Activated T-cell treated with anti-CD3 and anti-CD28 coated beads, Interleukin-2, amount 50 U/mL, for 24 hours (primary cell): ENCODE measurements around the gene GATM.

Experiments
- DNase-seq: peaks from one replicate; pipeline ENCODE4 v3.0.0-alpha.2; 2020
- H3K27ac Mint-ChIP-seq: 2 replicates; pipeline ENCODE4 v1.8.0; 2020; ENCODE audit warnings: mild to moderate bottlenecking, mixed read lengths
- H3K27me3 Mint-ChIP-seq: 2 replicates; pipeline ENCODE4 v1.8.0; 2020; ENCODE audit warnings: mixed read lengths
- H3K36me3 Mint-ChIP-seq: 2 replicates; pipeline ENCODE4 v1.8.0; 2020; ENCODE audit warnings: low read depth, mixed read lengths
- H3K4me1 Mint-ChIP-seq: 2 replicates; pipeline ENCODE4 v1.8.0; 2020; ENCODE audit warnings: low read depth, mixed read lengths
- H3K4me3 Mint-ChIP-seq: 2 replicates; pipeline ENCODE4 v1.8.0; 2020; ENCODE audit warnings: mild to moderate bottlenecking, moderate library complexity, mixed read lengths
- H3K9me3 Mint-ChIP-seq: 2 replicates; pipeline ENCODE4 v1.8.0; 2020; ENCODE audit warnings: mixed read lengths

The GATM gene

GRCh38 chr15:45349623-45350022 is 28.7 kb downstream of the GATM start:
- Mint-ChIP-seq H3K4me3 (no peak overlapping the region), H3K4me1 (no peaks in the 10 kb centered on the region), H3K27ac (no peak overlapping the region), H3K36me3 (no peaks in the 10 kb centered on the region), H3K27me3 (peaks cover 33% of the 10 kb centered on the region), H3K9me3 (no peaks in the 10 kb centered on the region)
- DNase-seq, result no peak

DNA sequence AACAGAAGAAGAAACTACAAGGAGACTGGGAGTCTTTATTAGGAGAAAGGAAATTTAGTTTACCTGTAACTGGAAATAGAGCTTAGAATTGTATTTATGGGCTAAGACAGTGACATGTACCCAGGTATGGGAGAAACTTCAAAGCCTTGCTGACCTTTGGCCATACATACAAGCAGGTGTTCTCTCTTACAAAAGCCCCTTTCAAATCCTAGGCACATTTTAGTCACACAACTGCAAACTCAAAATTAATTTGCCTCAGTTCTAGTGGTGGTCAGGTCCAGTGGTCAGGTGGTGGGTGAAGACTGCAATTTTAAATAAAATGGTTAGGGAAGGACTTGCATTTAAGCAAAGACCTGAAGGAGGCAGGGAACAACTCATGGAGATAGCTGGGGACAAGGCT is 30.4 kb downstream of the GATM start:
- Mint-ChIP-seq H3K36me3 (no peaks in the 10 kb centered on the region), H3K4me1 (no peaks in the 10 kb centered on the region), H3K27ac (no peak overlapping the region), H3K27me3 (peaks cover 36% of the 10 kb centered on the region), H3K9me3 (no peaks in the 10 kb centered on the region), H3K4me3 (no peak overlapping the region)
- DNase-seq, result no peak

GRCh38 chr15:45347033-45347432 is 31.3 kb downstream of the GATM start:
- Mint-ChIP-seq H3K4me1 (no peaks in the 10 kb centered on the region), H3K36me3 (no peaks in the 10 kb centered on the region), H3K27ac (no peak overlapping the region), H3K27me3 (peaks cover 36% of the 10 kb centered on the region), H3K4me3 (no peak overlapping the region), H3K9me3 (no peaks in the 10 kb centered on the region)
- no peak for DNase-seq

GRCh38 chr15:45346381-45346780 is 32.0 kb downstream of the GATM start:
- no peaks in the 10 kb centered on the region for H3K36me3 Mint-ChIP-seq
- H3K27me3 Mint-ChIP-seq, result peaks cover 38% of the 10 kb centered on the region
- DNase-seq, result no peak

GRCh38 chr15:45343258-45343860 is 35.0 kb downstream of the GATM start:
- no peak overlapping the region for H3K27ac Mint-ChIP-seq
- no peak overlapping the region for H3K4me3 Mint-ChIP-seq
- DNase-seq, result no peak
- H3K36me3 Mint-ChIP-seq, result no peaks in the 10 kb centered on the region
- H3K9me3 Mint-ChIP-seq, result no peaks in the 10 kb centered on the region
- H3K27me3 Mint-ChIP-seq, result peaks cover 29% of the 10 kb centered on the region
- peaks cover 2% of the 10 kb centered on the region for H3K4me1 Mint-ChIP-seq

More at GRCh38 chr15:45346381-45346780, 32.0 kb downstream of the GATM start:
- Mint-ChIP-seq H3K4me1 (no peaks in the 10 kb centered on the region), H3K27ac (no peak overlapping the region), H3K9me3 (no peaks in the 10 kb centered on the region), H3K4me3 (no peak overlapping the region)

DNA sequence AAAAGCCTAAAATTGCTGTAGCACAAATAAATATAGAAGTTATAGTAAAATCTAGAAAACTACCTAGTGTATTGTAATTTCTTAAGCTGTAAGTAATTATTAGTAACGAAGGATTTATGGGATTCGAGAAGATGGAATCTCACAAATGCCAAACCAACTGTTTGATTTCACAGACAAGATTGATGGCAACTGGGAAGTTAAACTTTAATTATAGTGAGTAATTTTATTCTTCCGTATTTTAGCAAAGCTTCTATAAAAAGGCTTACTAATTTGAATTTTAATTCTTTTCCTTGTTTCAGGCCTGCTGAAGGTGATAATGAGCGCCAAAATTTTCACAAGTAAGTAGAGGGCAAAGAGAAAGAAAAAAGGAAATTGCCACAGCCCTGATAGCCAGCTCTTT is 36.6 kb downstream of the GATM start:
- H3K4me3 Mint-ChIP-seq, result no peak overlapping the region
- H3K27me3 Mint-ChIP-seq, result peaks cover 15% of the 10 kb centered on the region

GRCh38 chr15:45340429-45340828 is 37.9 kb downstream of the GATM start:
- no peaks in the 10 kb centered on the region for H3K36me3 Mint-ChIP-seq
- peaks cover 4% of the 10 kb centered on the region for H3K4me1 Mint-ChIP-seq
- H3K27ac Mint-ChIP-seq, result no peak overlapping the region
- no peak for DNase-seq
- peaks cover 6% of the 10 kb centered on the region for H3K27me3 Mint-ChIP-seq
- no peaks in the 10 kb centered on the region for H3K9me3 Mint-ChIP-seq
- no peak overlapping the region for H3K4me3 Mint-ChIP-seq

More for the DNA sequence above, 36.6 kb downstream of the GATM start:
- Mint-ChIP-seq H3K9me3 (no peaks in the 10 kb centered on the region), H3K36me3 (no peaks in the 10 kb centered on the region), H3K4me1 (peaks cover 4% of the 10 kb centered on the region), H3K27ac (no peak overlapping the region)
- no peak for DNase-seq

GRCh38 chr15:45338417-45338816 is 39.9 kb downstream of the GATM start:
- Mint-ChIP-seq H3K36me3 (no peaks in the 10 kb centered on the region), H3K27me3 (peaks cover 3% of the 10 kb centered on the region), H3K4me3 (no peak overlapping the region), H3K4me1 (peaks cover 8% of the 10 kb centered on the region), H3K9me3 (no peaks in the 10 kb centered on the region), H3K27ac (no peak overlapping the region)
- DNase-seq, result no peak

DNA sequence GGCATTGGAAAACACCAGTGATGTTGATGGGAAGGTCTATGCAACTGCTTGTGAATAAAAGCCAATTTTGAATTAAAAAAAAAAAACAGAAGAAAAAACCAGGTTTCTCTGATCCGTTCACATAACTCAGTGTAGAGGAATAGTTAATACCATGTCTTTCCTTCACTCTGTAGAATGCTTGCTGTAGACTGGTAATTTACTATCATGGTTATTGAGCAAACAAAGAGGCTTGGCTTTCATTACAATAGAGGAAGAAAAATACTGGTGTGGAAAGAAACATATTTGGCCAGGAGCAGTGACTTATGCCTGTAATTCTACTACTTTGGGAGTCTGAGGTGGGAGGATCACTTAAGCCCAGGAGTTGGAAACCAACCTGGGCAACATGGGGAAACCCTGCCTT is 41.1 kb downstream of the GATM start:
- H3K9me3 Mint-ChIP-seq, result no peaks in the 10 kb centered on the region
- DNase-seq, result no peak
- no peaks in the 10 kb centered on the region for H3K36me3 Mint-ChIP-seq
- H3K4me1 Mint-ChIP-seq, result peaks cover 8% of the 10 kb centered on the region
- peaks cover 8% of the 10 kb centered on the region for H3K27me3 Mint-ChIP-seq
- no peak overlapping the region for H3K4me3 Mint-ChIP-seq
- H3K27ac Mint-ChIP-seq, result no peak overlapping the region

DNA sequence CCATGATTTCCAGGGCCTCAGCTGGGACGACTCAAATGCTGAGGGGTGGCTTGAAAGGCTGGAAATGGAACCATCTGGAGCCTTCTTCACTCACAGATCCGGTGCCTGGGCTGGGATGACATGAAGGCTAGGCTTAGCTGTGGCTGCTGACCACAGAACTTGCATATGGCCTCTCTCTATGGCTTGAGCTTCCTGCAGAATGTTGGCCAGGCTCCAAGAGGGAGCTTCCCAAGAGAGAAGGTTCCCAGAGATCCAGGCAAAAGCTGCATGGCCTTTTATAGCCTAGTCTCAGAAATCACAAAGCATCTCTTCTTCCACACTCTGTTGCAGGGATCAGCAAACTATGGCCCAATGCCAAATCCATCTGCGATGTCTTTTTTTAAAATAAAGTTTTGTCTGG is 44.8 kb downstream of the GATM start:
- Mint-ChIP-seq H3K4me1 (peaks cover 8% of the 10 kb centered on the region), H3K27me3 (peaks cover 5% of the 10 kb centered on the region), H3K27ac (no peak overlapping the region), H3K9me3 (no peaks in the 10 kb centered on the region), H3K4me3 (no peak overlapping the region), H3K36me3 (no peaks in the 10 kb centered on the region)
- DNase-seq, result no peak

GRCh38 chr15:45332694-45333093 is 45.6 kb downstream of the GATM start:
- no peaks in the 10 kb centered on the region for H3K36me3 Mint-ChIP-seq
- no peak overlapping the region for H3K4me3 Mint-ChIP-seq
- H3K4me1 Mint-ChIP-seq, result peaks cover 4% of the 10 kb centered on the region
- H3K9me3 Mint-ChIP-seq, result no peaks in the 10 kb centered on the region
- peaks cover 10% of the 10 kb centered on the region for H3K27me3 Mint-ChIP-seq
- no peak overlapping the region for H3K27ac Mint-ChIP-seq
- DNase-seq, result no peak

DNA sequence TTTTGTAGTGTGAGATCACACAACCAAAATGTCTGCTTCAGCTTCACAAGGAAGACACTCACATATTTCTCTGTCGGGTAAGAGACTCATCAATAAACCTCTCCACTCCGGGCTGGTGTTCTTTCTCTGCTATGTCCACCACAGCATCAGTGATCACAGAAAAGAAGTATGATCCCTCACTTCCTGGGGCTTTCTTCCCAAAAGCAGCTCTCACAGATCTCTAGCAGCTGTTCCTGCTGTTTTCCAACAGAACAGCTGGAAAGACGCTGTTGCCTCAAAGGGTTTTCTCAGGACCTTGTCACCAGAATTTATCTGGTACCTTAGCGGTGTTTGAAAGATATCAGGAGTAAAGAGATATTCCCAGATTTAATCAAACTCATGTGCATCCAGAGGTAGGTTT is 46.4 kb downstream of the GATM start:
- no peaks in the 10 kb centered on the region for H3K9me3 Mint-ChIP-seq
- H3K36me3 Mint-ChIP-seq, result no peaks in the 10 kb centered on the region
- no peak overlapping the region for H3K27ac Mint-ChIP-seq
- no peak overlapping the region for H3K4me3 Mint-ChIP-seq
- H3K27me3 Mint-ChIP-seq, result peaks cover 15% of the 10 kb centered on the region
- DNase-seq, result no peak
- H3K4me1 Mint-ChIP-seq, result peaks cover 4% of the 10 kb centered on the region

DNA sequence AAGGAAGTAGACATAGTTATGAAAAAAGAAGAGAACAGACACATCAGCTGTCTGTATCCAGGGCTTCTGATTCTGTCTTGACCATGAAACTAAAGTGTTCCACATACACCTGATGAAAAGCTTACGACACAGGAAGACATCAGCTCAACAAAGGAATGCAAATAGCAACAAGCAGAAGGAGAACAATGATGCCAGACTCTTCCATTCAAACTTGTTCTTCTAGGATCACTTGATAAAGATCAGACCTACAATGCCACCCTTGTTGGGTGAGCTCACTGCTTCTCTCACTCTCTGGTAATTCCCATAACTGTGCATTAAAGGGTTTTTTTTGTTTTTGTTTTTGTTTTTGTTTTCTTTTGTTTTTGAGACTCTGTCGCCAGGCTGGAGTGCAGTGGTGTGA is 49.7 kb downstream of the GATM start:
- no peak overlapping the region for H3K4me3 Mint-ChIP-seq
- H3K27ac Mint-ChIP-seq, result no peak overlapping the region
- DNase-seq, result no peak
- no peaks in the 10 kb centered on the region for H3K4me1 Mint-ChIP-seq
- H3K9me3 Mint-ChIP-seq, result no peaks in the 10 kb centered on the region
- H3K36me3 Mint-ChIP-seq, result no peaks in the 10 kb centered on the region
- peaks cover 32% of the 10 kb centered on the region for H3K27me3 Mint-ChIP-seq

- no peaks in the 10 kb centered on the region for H3K9me3 Mint-ChIP-seq
- H3K27ac Mint-ChIP-seq, result no peak overlapping the region
- peaks cover 30% of the 10 kb centered on the region for H3K27me3 Mint-ChIP-seq
- no peaks in the 10 kb centered on the region for H3K36me3 Mint-ChIP-seq
- no peak for DNase-seq
- H3K4me1 Mint-ChIP-seq, result no peaks in the 10 kb centered on the region
- no peak overlapping the region for H3K4me3 Mint-ChIP-seq
Measured at GRCh38 chr15:45326741-45327140, 51.6 kb downstream of the GATM start.

DNA sequence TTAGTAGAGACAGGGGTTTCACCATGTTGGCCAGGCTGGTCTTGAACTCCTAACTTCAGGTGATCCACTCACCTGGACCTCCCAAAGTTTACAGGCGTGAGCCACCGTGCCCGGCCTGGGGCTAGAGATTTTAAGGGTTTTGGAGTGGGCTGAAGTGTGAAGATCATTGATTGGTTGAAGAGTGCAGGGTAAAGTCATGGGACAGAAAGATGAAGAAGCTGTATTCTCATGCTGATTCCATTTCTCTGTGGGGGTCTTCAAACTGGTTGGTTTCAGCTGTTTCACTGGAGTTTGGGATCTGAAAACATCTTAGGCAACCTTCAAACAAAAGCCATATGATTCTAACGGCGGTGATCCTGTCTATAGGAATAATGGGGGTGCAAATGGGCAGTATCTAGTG is 52.1 kb downstream of the GATM start:
- H3K9me3 Mint-ChIP-seq, result no peaks in the 10 kb centered on the region
- no peaks in the 10 kb centered on the region for H3K36me3 Mint-ChIP-seq
- peaks cover 30% of the 10 kb centered on the region for H3K27me3 Mint-ChIP-seq
- no peaks in the 10 kb centered on the region for H3K4me1 Mint-ChIP-seq
- no peak overlapping the region for H3K27ac Mint-ChIP-seq
- no peak for DNase-seq
- no peak overlapping the region for H3K4me3 Mint-ChIP-seq
